IPS-NIHi7 (cell line): ENCODE measurements around the gene SPRED3.

Experiments
- DNase-seq: peaks from one replicate; pipeline ENCODE4 v3.0.0; 2012; ENCODE audit warnings: mixed read lengths; ENCODE audit errors: extremely low spot score

Gene SPRED3

GRCh38 chr19:38371081-38371480, 17.4 kb upstream of the SPRED3 start:
- no peak for DNase-seq

- no peak for DNase-seq
Measured at GRCh38 chr19:38373907-38374331, 14.6 kb upstream of the SPRED3 start.

- DNase-seq, result peak; percentile 98
Measured at GRCh38 chr19:38374332-38375097, 14.0 kb upstream of the SPRED3 start, which contains the start of gene PSMD8. Gene PSMD8, plus strand, starts transcription at chr19:38374571. Its CDS starts 31 bp downstream, at chr19:38374602.

GRCh38 chr19:38375098-38375493, 13.4 kb upstream of the SPRED3 start:
- DNase-seq, result no peak

GRCh38 chr19:38375748-38376147, 12.7 kb upstream of the SPRED3 start:
- no peak for DNase-seq

GRCh38 chr19:38376576-38376975, 11.9 kb upstream of the SPRED3 start:
- DNase-seq, result no peak

GRCh38 chr19:38377052-38377451, 11.4 kb upstream of the SPRED3 start:
- DNase-seq, result no peak

GRCh38 chr19:38378866-38379265, 9.6 kb upstream of the SPRED3 start:
- DNase-seq, result no peak

- no peak for DNase-seq
Measured at GRCh38 chr19:38381138-38381537, 7.4 kb upstream of the SPRED3 start.

GRCh38 chr19:38383184-38383583, 5.3 kb upstream of the SPRED3 start:
- DNase-seq, result no peak

- DNase-seq, result no peak
Measured at GRCh38 chr19:38383743-38384142, 4.8 kb upstream of the SPRED3 start.

GRCh38 chr19:38384209-38385027, 4.1 kb upstream of the SPRED3 start:
- DNase-seq, result peak; percentile 74

- DNase-seq, result no peak
Measured at GRCh38 chr19:38385057-38385803, 3.3 kb upstream of the SPRED3 start.

- peak; percentile 40 for DNase-seq
Measured at GRCh38 chr19:38385804-38386257, 2.7 kb upstream of the SPRED3 start.

- no peak for DNase-seq
Measured at GRCh38 chr19:38386300-38386970, 2.1 kb upstream of the SPRED3 start.

- DNase-seq, result no peak
Measured at GRCh38 chr19:38386971-38387549, 1.4 kb upstream of the SPRED3 start.

- peak; percentile 94 for DNase-seq
Measured at GRCh38 chr19:38387550-38388348, 748 bp upstream of the SPRED3 start, which contains the start of gene GGN. Gene GGN, minus strand, starts transcription at chr19:38388034. Its CDS starts 773 bp downstream, at chr19:38387261.

GRCh38 chr19:38389101-38389925, 816 bp downstream of the SPRED3 start:
- no peak for DNase-seq
